GM21367 (cell line): ENCODE results near the gene CDK8.
"Not testable (repeated sequence)": the region's sequence is repeated elsewhere in the genome, so short reads cannot be mapped to it uniquely, and the experiment has no call there.

Experiments used
- ATAC-seq: cut with Tn5 transposase; IDR thresholded peaks from one replicate; pipeline ENCODE4 v1.9.1; 2021; ENCODE audit not compliant: unreplicated experiment

CDK8 gene

DNA sequence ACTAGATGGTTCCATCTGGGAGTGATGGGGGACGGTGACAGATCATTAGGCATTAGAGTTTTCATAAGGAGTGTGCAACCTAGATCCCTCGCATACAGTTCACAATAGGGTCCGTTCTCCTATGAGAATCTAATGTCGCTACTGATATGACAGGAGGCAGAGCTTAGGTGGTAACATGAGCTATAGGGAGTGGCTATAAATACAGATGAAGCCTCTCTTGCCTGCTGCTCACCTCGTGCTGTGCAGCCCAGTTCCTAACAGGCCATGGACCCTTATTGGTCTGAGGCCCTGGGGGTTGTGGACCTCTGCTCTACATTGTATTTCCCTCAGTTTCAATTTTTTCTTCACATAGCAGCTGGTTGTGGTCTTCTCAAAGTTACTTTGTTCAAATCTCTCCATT, 56.5 kb downstream of the CDK8 start:
- no peak for ATAC-seq

DNA sequence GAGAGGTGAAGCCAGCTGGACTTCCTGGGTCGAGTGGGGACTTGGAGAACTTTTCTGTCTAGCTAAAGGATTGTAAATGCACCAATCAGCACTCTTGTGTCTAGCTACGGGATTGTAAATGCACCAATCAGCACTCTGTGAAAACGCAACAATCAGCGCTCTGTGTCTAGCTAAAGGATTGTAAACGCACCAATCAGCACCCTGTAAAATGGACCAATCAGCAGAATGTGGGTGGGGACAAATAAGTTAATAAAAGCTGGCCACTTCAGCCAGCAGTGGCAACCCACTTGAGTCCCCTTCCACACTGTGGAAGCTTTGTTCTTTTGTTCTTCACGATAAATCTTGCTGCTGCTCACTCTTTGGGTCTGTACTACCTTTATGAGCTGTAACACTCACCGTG, 58.1 kb downstream of the CDK8 start:
- not testable (repeated sequence) for ATAC-seq

DNA sequence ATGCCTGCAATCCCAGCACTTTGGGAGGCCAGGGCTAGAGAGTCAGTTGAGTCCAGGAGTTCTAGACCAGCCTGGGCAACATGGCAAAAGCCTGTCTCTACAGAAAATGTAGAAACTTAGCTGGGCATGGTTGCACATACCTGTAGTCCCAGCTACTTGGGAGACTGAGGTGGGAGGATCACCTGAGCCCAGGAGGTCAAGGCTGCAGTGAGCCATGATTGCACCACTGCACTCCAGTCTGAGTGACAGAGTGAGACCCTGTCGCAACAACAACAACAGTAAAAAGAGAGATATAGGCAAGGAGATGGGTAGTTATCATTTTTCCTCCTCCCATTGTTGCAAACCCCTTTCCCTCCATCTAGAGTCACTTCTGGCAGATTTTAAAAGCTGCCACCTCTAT, 62.2 kb downstream of the CDK8 start:
- not testable (repeated sequence) for ATAC-seq

DNA sequence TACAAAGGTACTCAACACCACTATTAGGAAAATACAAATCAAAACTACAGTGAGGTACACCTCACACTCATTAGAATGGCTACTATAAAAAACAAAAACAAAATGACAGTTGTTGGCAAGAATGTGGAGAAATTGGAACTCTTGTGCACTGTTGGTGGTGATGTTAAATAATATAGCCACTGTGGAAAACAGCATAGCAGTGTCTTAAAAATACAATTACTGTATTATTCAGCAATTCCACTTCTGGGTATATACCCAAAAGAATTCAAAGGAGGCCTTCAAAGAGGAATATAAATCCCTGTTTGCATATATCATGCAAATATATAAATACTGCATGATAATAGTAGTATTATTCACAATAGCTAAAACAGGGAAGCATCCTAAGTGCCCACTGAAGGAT, 66.8 kb downstream of the CDK8 start:
- no peak for ATAC-seq

DNA sequence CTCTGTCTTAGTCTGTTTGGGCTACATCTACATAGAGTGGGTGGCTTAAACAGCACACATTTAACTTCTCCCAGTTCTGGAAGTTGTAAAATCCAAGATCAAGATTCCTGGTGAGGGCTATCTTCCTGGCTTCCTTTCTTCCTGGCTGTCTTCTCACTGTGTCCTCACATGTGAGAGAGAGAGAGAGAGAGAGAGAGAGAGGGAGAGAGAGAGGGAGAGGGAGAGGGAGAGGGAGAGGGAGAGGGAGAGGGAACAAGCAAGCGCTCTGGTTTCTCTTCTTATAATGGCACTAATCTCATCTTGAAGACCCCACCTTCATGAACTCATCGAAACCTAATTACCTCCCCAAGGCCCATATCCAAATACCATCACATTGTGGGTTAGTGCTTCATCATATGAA, 69.2 kb downstream of the CDK8 start:
- no peak for ATAC-seq

DNA sequence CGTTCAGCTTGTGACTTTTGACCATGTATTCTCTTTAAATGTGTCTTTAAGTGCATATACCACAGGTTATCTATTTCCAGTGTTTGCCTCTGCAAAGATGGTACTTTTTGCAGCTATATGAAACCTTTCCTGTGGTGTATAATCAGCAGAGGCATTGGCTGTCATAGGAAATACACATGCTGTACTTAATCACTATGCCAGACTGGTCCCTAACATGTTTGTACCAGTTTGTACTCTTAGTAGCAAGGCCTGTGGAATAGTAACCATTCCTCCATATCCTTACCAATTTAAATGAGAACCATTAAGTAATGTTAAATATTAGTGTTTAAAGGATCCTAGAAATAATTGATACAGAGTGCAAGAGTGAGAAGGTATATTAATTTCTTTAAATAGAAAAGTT, 69.8 kb downstream of the CDK8 start:
- no peak for ATAC-seq

DNA sequence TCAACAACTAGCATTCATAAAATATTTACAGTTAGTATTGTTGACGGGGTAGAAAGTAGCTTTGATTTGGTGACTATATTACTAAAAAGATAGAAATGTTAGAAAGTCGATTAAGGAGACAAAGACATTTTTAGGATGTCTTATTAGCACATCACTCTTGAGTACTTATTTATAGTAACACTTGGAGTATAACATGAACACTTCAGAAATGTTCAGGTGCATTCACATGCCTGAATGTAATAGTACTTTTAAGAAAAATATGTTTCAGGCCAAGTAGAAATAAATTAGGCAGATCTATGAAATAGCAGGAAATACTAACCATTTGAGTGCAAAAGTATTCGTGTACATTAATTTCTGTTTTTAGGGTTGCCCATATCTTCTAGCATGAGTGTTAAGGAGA, 70.4 kb downstream of the CDK8 start:
- no peak for ATAC-seq

DNA sequence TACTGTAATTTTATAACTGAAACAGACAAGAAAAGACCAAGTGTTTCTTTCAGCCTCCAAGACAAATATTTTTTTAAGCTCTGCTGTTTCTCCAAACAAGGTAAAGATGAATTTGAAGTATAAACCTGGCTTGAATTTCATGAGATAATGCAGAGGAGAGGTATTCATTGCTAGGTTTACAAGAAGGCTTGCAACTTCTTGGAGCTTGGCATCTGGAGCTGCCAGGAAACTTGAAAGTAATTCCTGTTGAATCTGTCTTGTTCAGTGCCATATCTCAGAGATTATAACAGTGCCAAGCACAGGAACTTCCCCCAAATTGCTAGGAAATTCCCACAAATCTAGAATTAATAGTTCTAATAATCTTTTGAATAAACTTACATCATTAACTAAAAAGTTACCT, 70.9 kb downstream of the CDK8 start:
- ATAC-seq = no peak

DNA sequence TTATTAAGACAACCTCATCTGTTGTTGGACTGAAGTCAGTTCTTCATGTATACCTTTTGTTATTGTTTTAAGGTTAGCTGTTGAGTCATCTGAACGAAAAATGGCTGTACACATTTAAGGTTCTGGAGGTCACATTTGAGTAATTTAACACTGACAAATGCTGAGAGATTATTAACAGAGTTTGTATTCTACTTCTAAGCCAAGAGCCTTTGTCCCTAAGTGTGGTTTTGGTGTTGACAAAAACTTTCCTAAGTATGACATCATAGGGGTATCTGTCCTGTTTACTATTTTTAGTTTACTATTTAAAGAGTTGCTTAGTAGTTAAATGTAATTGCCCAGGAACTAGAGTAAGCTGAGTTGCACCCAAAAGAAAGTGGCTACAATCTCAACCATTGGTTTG, 71.9 kb downstream of the CDK8 start:
- ATAC-seq = peak; percentile 73

DNA sequence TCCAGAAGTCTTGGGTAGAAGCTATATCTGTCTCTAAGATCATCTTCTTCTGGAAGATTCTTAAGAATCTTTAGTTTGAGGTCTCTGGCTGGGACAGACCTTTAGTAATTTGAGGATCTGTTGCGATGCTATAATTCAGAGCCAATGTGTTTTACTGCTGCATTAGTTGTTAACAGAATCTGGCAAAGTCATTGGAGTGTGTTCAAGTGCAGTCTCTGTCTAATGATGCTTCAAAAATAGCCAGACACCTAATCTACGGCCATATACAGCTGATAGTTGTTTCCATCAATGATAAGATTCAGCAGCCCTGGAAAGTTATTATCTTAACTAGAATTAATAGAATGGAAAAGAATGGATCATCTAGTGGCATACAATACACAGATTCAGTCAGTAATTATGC, 72.6 kb downstream of the CDK8 start:
- no peak for ATAC-seq

DNA sequence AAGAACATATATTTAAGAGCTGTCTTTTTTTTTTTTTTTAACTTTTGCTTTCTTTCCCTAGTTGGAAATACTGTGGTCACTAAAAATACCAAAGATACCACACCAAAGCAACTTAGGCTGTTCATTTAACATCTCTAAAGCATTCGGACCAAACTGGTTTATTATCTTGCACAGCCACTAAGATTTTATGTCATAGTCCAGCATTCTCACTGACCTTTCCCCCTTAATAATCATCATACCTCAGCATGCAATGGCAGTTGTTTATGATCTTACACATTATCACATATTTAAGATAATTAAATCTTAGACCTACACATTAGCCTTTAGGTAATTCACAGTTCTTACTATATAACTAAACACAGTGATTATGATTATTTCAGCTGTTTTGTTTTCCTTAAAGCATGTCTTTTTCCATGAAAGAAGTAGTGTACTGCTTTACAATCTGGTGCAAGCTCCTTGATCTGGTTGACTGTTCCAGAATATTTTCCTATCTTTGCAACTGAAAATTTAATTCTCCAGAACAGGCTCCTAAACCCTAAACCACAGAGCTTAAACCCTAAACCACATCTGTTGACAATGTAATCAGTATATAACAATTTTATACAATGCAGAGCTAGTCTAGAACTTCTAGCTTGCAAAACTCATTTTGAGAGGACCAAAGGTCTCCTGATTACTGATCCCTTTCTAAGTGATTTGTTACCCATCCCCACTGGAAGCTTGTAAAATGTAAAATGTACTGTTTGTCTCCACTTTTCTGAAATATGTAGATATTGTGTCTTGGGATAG, 74.2 kb downstream of the CDK8 start:
- ATAC-seq = no peak

DNA sequence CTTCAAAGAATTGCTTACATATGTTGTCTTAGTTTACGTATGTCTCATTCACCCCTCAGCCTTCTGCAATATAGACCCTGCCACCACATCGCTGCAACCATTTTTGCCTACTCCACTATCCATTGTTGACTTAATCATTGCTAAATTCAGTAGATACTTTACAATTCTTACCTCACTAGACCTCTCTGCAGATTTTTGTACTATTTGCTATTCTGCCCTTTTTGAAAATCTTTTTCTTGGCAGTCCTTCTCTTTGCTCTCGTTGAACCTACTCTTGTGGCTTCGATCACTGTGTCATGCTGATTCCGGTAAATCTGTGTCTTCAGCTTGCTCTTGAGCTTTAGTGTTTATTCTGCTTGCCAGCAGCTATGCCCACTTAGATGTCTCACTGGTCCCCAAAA, 81.2 kb downstream of the CDK8 start:
- no peak for ATAC-seq

DNA sequence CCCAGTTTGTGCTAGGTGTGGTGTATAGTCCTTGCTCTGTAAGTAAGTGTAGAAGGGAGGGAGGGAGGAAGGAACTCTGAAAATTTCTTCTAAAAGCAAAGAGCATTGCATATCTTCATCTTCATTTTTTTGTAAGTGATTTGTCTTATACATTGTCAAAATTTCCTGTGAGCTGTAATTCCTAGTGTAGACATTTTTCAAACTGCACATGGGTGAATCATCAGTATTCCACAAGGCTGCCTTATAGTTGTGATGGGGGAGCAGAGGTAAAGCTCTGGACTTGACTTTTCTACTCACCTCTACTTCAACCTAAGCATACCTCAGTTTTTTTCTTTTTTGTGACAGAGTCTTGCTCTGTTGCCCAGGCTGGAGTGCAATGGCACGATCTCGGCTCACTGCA, 86.9 kb downstream of the CDK8 start:
- no peak for ATAC-seq

DNA sequence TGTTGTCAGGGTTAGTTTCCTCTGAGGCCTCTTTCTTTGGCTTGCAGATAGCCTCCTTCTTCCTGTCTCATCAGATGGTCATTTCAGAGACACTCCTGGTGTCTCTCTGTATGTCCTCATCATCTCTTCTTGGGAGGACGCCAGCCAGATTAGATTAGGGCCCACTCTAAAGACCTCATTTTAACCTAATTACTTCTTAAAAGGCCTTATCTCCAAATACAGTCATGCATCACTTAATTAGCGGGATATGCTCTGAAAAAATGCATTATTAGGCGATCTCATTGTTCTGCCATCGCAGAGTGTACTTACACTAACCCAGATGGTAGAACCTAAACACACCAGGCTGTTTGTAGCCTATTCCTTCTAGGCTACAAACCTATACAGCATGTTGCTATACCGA, 89.0 kb downstream of the CDK8 start:
- no peak for ATAC-seq

DNA sequence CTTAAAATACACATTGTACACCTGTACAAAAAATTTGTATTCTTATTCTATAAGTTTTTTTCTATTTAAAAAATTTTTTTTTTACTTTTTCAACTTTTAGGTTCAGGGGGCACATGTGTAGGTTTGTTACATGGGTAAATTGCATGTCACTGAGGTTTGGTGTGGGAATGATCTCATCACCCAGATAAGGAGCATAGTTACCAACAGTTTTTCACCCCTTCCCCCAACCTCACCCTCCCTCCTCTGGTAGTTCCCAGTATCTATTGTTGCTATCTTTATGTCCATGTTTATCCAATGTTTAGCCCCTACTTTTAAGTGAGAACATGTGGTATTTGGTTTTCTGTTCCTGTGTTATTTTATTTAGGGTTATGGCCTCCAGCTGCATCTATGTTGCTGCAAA, 89.9 kb downstream of the CDK8 start:
- ATAC-seq = no peak

DNA sequence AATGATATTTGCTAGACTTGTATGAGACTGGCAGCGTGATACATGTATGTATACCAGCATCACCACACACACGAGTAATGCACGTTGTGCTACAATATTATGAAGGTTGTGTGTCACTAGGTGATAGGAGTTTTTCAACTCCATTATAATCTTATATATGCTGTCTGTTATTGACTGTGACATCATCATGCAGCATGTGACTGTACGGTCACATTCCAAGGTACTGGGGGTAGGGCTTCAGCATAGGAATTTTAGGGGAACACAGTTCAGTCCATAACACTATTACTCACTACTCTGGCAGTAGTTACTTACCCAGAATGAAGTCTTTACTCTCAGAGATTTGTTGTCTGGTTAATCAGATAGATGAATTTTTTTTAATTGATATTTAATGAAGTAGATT, 91.1 kb downstream of the CDK8 start:
- ATAC-seq = no peak

DNA sequence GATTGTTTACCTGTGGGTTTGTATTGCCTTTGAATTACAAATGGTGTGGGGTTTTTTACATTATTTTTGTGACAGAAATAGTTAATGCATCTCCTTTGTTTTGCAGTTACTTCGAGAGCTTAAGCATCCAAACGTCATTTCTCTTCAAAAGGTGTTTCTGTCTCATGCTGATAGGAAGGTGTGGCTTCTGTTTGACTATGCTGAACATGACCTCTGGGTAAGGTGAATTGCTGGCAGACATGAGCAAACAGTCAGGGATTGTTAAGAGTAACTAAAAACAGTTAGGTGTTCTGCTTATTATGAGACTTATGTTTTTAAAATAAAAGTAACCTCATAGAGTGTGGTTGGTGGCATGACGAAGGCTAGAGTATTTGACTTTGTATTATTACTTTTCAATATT, 95.0 kb downstream of the CDK8 start:
- no peak for ATAC-seq

DNA sequence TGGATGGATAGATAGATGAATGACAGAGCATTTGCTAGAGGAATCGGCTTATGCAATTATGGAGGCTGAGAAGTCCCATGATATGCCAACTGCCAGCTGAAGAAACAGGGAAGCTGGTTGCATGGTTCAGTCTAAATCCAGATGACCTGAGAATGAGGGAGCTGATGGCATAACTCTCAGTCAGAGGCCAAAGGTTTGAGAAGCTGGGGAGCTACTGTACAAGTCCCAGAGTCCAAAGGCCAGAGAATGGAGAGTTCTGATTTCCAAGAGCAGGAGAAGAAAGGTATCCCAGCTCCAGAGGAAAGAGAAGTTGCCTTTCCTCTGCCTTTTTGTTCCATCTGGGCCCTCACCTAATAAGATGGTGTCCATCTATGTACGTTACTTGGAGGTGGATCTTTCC, 108.3 kb downstream of the CDK8 start:
- no peak for ATAC-seq

DNA sequence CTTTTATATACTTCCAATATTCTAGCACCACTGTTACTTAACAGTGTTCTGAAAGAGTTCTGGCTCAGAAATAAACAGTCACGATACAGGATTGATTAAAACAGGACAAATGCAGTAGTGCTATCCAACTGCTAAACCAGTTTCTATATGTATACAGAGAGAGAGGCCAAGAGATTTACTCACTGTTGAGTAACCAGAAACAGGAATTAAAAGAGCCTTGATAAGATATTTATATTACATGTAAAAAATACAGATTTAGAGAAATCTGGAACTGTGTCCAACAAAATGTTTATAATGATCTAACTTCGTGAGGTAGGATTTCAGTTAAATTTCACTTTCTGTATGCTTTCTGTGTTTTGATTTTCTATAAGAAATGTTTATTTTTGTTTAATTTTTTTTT, 116.6 kb downstream of the CDK8 start:
- ATAC-seq = no peak

DNA sequence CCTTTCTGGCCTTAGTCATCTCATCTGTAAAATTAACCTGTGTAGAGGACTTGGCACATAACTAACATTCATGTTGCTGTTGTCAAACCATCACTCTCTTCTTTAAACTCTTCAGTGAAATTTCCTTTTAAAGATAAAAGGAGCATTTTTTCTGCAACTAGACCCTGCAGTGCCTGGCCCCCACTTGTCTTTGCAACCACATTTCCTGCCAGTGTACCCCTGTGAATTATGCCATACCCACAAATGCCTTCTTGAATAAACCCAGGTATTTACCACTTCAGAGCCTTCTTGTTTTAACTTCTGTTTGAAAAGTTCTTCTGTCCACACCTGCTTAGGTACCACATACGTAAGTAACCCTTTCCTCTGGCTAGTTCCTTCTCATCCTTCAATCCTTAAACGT, 118.8 kb downstream of the CDK8 start:
- ATAC-seq = no peak

DNA sequence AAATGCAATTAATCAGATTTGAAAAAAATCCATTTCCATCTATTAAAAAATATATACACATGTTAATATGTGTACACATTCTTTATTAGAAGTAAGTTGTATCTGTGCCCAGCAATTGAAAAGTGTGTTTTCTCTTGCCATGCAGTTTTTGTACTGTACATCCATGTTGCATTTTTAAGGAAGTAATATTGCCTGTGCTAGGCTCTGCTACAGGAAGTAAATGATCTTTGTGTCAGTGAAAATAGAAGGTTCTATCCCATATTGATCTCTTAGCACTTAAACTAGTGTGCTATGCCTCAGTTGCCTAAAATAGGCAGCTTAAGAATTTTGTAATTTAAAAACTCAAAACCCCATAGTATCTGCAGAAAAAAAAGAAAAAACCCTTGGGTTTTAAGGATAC, 122.5 kb downstream of the CDK8 start:
- no peak for ATAC-seq

DNA sequence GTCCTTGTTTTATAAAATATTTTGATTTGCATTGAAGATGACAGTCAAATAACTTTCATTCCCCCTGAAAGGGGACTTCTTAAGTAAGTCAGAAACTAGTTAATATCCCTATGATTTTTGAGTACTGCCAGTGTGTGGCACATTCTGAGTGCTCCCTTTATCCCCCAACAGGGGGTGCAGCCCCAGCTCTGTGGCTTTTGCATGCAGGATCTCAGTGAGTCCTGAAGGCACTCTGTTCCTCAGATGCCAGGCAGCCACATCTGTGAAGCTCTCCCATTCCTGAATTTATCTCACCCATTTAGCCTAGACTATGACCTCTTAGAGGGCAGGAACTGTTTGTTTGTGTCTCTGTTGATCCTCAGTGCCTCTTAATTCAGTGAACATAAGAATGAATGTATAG, 123.1 kb downstream of the CDK8 start:
- ATAC-seq = no peak

DNA sequence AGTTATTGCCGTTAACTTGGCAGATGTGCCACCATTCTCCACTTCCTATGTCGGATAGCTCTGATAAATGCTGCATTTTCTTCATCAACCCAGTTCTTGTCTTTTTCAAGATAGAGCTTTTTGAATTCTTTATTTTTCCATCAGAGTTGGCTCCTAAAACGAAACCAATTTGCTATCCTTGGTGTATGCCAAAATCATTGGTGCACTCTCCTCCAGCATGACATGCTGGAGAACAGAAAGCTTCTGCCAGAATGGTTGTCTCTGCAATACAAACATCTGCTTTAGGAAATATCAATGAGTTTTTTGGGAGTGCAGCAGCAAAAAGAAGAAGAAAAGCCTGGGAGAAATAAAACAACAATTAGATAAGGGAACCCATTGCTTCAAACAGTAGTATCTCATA, 124.2 kb downstream of the CDK8 start:
- no peak for ATAC-seq
